GM18505 (cell line): Measurements from ENCODE around the gene NECTIN3.

ENCODE experiments used
- ATAC-seq: cut with Tn5 transposase; IDR thresholded peaks from one replicate; pipeline ENCODE4 v1.9.1; 2021; ENCODE audit not compliant: unreplicated experiment
- POLR2A ChIP-seq: IDR thresholded peaks from 4 replicates; pipeline ENCODE4 v1.6.1; 2011; ENCODE audit warnings: borderline replicate concordance; ENCODE audit not compliant: insufficient read depth, insufficient read length; ENCODE audit errors: extremely low read depth

Gene NECTIN3

DNA sequence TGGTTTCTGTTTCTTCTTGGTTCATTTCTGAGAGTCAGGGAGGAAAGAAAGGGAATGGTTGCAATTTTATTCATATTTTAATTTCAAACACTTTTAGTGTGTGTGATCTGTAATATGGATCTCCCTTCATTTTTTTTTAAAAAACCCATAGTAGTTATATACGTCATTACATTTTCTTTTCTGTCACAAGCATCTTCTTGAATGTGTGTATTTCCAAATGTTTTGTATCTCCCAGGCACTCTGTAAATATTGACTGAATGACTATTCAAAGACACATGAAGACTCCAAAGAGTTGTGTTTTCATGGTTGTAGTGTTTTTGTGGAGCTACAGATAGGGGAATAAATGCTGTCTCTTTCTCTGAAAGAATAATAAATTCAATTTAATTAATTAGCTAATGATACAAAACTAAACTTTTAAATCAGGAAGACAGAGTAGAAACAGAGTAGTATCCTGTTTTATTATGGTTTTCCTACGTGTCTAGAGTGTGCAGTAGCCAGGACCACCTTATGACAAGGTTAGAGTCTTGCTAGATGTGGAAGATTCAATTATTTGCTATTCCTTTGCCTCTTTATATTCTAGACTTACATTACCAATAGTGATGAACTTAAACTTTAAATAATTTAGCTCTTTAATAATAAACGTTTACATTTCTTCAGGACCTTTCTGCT lies 35.5 kb downstream of the NECTIN3 start:
- no peak for ATAC-seq
- TF ChIP-seq POLR2A = no peak

GRCh38 chr3:111107662-111108035 lies 36.0 kb downstream of the NECTIN3 start:
- TF ChIP-seq POLR2A = no peak
- ATAC-seq = no peak

GRCh38 chr3:111112913-111113312 lies 41.3 kb downstream of the NECTIN3 start:
- TF ChIP-seq POLR2A = no peak
- ATAC-seq = no peak

DNA sequence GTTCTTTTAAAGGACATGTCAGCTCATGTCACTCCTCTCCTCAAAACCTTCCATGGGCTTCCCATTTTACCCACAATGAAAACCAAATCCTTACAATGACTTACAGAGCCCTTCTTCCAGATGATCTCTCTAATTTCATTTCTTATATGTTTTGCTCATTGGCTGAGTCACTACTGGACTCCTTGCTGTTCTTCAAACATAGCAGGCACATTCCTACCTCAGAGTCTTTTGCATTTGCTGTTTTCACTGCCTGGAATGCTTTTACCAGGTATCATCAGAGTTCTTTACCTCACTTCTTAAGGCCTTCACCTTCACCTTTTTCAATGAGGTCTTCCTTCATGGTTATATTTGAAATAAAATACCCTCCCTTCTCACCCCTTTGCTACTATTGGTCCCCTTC lies 57.3 kb downstream of the NECTIN3 start:
- no peak for ATAC-seq
- TF ChIP-seq POLR2A = no peak

- no peak for TF ChIP-seq POLR2A
- ATAC-seq = no peak
These were observed 59.2 kb downstream of the NECTIN3 start for GRCh38 chr3:111130827-111131226.

GRCh38 chr3:111134302-111134701 lies 62.7 kb downstream of the NECTIN3 start:
- no peak for ATAC-seq
- no peak for TF ChIP-seq POLR2A

- no peak for ATAC-seq
These were observed 79.8 kb downstream of the NECTIN3 start for GRCh38 chr3:111151438-111151837.

DNA sequence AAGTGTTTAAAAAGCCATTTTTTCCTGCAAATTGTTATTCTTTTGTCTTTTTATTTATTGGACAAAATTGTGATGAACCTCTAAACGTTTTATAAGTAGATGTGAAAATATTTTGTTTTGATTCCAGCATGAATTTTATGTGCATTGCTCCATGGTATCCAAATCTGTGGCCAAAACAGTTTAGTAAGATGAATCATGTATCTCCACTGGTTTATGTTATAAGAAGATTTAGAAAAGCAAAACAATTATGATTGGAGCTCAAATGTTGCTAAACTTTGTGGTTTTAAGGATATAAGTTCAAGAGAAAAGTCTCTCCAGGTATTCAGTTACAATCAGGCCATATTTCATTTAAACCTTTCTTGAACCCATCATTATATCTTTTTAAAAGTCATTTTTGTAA lies 80.9 kb downstream of the NECTIN3 start:
- ATAC-seq = no peak
- no peak for TF ChIP-seq POLR2A

More at GRCh38 chr3:111151438-111151837, 79.8 kb downstream of the NECTIN3 start:
- no peak for TF ChIP-seq POLR2A

GRCh38 chr3:111156517-111156916 lies 84.9 kb downstream of the NECTIN3 start:
- TF ChIP-seq POLR2A = no peak
- ATAC-seq = no peak

DNA sequence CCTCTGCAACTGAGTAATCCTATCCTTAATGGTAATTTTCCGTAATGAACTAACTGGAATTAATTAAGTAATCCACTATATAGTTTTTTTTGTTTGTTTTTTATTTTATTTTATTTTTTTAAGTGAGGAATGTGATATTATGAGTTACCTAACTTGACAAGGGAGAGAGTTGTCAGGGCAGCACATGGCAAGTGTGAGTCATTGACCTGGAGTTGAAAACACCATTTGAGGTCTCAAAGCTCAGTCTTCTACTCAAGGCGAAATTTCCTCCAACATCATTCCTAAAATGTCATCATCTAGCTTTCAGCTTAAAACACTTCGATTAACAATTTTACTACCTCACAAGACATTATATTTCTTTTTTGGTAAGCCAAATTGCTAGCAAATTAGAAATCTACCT lies 87.8 kb downstream of the NECTIN3 start:
- no peak for TF ChIP-seq POLR2A
- no peak for ATAC-seq

GRCh38 chr3:111164621-111165020 lies 93.0 kb downstream of the NECTIN3 start:
- TF ChIP-seq POLR2A = no peak
- no peak for ATAC-seq

GRCh38 chr3:111165411-111165810 lies 93.8 kb downstream of the NECTIN3 start:
- no peak for TF ChIP-seq POLR2A
- ATAC-seq = no peak

DNA sequence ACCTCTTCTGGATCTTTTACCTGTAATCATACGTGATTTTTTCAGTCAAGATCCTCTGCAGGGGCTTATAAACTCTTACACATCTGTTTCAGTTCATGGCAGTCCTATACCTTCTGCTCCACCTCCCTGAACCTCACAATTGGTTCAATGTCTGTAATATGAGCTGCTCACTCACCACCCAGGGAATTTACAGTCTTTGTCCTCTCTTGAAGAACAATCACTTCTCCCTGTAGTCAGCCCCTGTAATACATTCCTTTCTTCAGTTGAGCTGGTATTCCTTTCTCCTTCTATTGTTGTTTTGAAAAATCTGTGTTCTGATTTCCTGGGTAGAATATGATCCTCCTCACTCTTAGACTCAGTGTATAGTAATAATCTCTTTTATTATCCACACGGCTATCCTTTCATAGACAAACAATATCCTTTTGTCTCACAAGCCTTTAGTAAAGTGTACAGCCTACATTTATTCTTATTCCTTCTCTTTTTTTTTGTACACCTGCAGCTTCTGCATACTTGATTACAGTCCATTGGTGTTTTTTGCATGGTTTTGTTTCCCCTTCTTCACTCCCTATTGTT lies 101.8 kb downstream of the NECTIN3 start:
- ATAC-seq = no peak
- no peak for TF ChIP-seq POLR2A

DNA sequence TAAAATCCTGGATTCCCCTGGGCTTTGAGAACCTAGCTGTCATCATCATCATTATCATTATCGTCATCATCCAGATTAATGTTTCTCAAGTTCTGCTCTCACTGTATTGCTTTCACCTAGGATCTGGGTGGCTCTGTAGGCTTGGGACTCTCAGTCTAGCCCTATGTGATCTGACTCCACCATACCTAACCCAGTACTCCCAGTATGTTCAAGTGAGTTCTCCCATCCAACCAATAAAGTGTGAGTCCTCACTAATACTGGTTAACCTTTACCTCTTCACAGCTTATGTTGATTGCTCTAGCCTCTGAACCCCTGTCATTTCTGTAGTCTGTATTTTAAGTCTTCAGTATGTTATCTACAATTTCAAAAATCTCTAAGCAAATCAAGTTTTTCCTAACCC lies 102.3 kb downstream of the NECTIN3 start:
- TF ChIP-seq POLR2A = no peak
- no peak for ATAC-seq
